ENCODE results near the gene PIR.
A peak's percentile ranks its signal among the peaks of the same experiment; 100 is the strongest.

The PIR gene

GRCh38 chrX:15336023-15336413, 157.1 kb downstream of the PIR start:
- peak; percentile 14 to 17 for DNase-seq

GRCh38 chrX:15335135-15336022, 157.8 kb downstream of the PIR start, which contains the start of gene PIGA:
TSS of gene PIGA (minus strand) at chrX:15335523. CDS start at chrX:15331930, 3,593 bp downstream.
- peak; percentile 89 to 93 for DNase-seq
